ENCODE data around the gene KCNRG. TPM values are rescaled to one million over a fixed set of nuclear protein-coding genes. Genes with fewer than 3 reads are reported as not detected.

KCNRG gene, protein sequence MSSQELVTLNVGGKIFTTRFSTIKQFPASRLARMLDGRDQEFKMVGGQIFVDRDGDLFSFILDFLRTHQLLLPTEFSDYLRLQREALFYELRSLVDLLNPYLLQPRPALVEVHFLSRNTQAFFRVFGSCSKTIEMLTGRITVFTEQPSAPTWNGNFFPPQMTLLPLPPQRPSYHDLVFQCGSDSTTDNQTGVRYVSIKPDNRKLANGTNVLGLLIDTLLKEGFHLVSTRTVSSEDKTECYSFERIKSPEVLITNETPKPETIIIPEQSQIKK
- 0.88 and 2.1 TPM in 2 replicates for total RNA-seq (ENCODE audit: low replicate concordance)

DNA sequence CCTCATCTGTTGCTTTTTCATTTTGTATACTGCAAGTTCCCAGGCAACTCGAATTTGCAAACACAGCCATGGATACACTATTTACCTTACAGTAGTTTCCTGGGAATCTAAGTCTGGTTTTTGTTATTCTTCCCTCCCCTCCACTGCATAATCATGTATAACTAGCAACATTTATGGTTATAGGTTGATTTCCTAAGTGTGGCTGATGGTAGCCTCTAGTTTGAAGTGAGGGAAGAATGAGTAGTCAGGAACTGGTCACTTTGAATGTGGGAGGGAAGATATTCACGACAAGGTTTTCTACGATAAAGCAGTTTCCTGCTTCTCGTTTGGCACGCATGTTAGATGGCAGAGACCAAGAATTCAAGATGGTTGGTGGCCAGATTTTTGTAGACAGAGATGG is at the start of gene KCNRG:
KCNRG (plus strand) TSS at position 187 of the 400 bp plus-strand sequence; CDS start at position 237, 50 bp downstream.
- Histone ChIP-seq H3F3A (ENCODE audit: low read depth) (peaks cover 41% of the 10 kb centered on the region), H3K4me2 (no peak within 1 kb of the TSS), H3K9ac (no peak within 1 kb of the TSS), H3K79me2 (ENCODE audit: low read depth) (peaks cover 40% of the 10 kb centered on the region), H3K4me3 (no peak within 1 kb of the TSS), H3K27me3 (no peaks in the 10 kb centered on the region), H4K20me1 (ENCODE audit: low read depth) (peaks cover 58% of the 10 kb centered on the region), H2AFZ (replicated peaks) (no peak within 1 kb of the TSS), H3K4me1 (peaks cover 13% of the 10 kb centered on the region), H3K36me3 (peaks cover 25% of the 10 kb centered on the region), H3K9me3 (ENCODE audit: low read depth) (no peaks in the 10 kb centered on the region), H3K27ac (peak within 1 kb of the TSS; percentile 50)
- no peak for DNase-seq (ENCODE audit: low spot score)
- TF ChIP-seq, protein P1, sequence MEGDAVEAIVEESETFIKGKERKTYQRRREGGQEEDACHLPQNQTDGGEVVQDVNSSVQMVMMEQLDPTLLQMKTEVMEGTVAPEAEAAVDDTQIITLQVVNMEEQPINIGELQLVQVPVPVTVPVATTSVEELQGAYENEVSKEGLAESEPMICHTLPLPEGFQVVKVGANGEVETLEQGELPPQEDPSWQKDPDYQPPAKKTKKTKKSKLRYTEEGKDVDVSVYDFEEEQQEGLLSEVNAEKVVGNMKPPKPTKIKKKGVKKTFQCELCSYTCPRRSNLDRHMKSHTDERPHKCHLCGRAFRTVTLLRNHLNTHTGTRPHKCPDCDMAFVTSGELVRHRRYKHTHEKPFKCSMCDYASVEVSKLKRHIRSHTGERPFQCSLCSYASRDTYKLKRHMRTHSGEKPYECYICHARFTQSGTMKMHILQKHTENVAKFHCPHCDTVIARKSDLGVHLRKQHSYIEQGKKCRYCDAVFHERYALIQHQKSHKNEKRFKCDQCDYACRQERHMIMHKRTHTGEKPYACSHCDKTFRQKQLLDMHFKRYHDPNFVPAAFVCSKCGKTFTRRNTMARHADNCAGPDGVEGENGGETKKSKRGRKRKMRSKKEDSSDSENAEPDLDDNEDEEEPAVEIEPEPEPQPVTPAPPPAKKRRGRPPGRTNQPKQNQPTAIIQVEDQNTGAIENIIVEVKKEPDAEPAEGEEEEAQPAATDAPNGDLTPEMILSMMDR (IDR thresholded peaks at IDR 0.05): no peak
- TF ChIP-seq EZH2phosphoT487 (IDR thresholded peaks at IDR 0.05) (no peak), EZH2 (IDR thresholded peaks at IDR 0.05) (no peak)
- H3K4me1 Mint-ChIP-seq: no peaks in the 10 kb centered on the region
- peaks cover 69% of the 10 kb centered on the region for H3K36me3 Mint-ChIP-seq
- H3K27me3 Mint-ChIP-seq (ENCODE audit: insufficient read depth, low read depth): no peaks in the 10 kb centered on the region
- no peaks in the 10 kb centered on the region for H3K9me3 Mint-ChIP-seq
- H3K27ac Mint-ChIP-seq: peak within 1 kb of the TSS; percentile 57
- H3K4me3 Mint-ChIP-seq: no peak within 1 kb of the TSS

DNA sequence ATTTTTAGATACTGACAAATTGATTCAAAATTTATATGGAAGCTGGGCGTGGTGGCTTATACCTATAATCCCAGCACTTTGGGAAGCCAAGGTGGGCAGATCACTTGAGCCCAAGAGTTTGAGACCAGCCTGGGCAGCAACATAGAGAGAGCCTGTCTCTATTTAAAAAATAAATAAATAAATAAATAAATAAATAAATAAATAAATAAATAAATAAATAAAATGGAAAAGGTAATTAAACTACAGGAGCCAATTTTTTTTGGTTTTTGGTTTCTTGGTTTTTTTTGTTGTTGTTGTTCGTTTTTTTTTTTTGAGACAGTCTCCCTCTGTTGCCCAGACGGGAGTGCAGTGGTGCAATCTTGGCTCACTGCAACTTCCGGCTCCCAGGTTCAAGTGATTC is 47.8 kb upstream of the KCNRG start:
- H3K4me1 Mint-ChIP-seq: no peaks in the 10 kb centered on the region
- peaks cover 11% of the 10 kb centered on the region for H3K36me3 Mint-ChIP-seq
- H3K36me3 ChIP-seq: no peaks in the 10 kb centered on the region

DNA sequence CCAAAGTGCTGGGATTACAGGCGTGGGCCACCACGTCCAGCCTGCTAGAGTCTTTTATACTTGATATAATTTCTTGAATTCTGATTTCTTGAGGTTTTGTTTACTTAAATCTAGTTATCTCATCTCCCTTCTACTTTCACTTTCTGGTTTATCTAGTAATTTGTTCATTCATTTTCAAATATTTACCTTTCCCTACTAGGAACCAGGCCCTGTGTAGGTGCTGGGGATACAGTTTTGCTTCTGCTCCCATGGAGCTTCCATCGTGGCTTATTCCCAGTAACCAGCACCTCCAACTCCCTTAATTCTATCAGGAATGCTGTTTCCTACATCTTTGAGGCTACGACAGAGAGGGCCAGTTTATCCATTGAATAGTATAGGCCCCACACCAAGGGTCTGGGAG is 42.5 kb upstream of the KCNRG start:
- Histone ChIP-seq H2AFZ (replicated peaks) (no peak overlapping the region), H3K9ac (no peak overlapping the region), H3K27me3 (no peaks in the 10 kb centered on the region), H3K4me3 (no peak overlapping the region), H3F3A (ENCODE audit: low read depth) (no peaks in the 10 kb centered on the region), H3K79me2 (ENCODE audit: low read depth) (no peaks in the 10 kb centered on the region), H3K4me2 (no peak overlapping the region), H3K4me1 (no peaks in the 10 kb centered on the region), H4K20me1 (ENCODE audit: low read depth) (no peaks in the 10 kb centered on the region), H3K27ac (no peak overlapping the region), H3K36me3 (no peaks in the 10 kb centered on the region), H3K9me3 (ENCODE audit: low read depth) (no peaks in the 10 kb centered on the region)
- no peak for DNase-seq (ENCODE audit: low spot score)
- Mint-ChIP-seq H3K27me3 (ENCODE audit: insufficient read depth, low read depth) (no peaks in the 10 kb centered on the region), H3K9me3 (no peaks in the 10 kb centered on the region), H3K36me3 (no peaks in the 10 kb centered on the region), H3K4me1 (no peaks in the 10 kb centered on the region), H3K4me3 (no peak overlapping the region), H3K27ac (no peak overlapping the region)
- no peak for TF ChIP-seq EZH2phosphoT487 (IDR thresholded peaks at IDR 0.05)
- TF ChIP-seq EZH2 (IDR thresholded peaks at IDR 0.05): no peak
- TF ChIP-seq, protein P1 (IDR thresholded peaks at IDR 0.05): no peak

More for the DNA sequence above, 47.8 kb upstream of the KCNRG start:
- H3K9ac ChIP-seq: no peak overlapping the region
- H3K9me3 ChIP-seq (ENCODE audit: low read depth): no peaks in the 10 kb centered on the region
- H3K79me2 ChIP-seq (ENCODE audit: low read depth): no peaks in the 10 kb centered on the region
- Mint-ChIP-seq H3K27me3 (ENCODE audit: insufficient read depth, low read depth) (no peaks in the 10 kb centered on the region), H3K9me3 (peaks cover 29% of the 10 kb centered on the region), H3K4me3 (no peak overlapping the region), H3K27ac (no peak overlapping the region)
- TF ChIP-seq EZH2phosphoT487 (IDR thresholded peaks at IDR 0.05) (no peak), EZH2 (IDR thresholded peaks at IDR 0.05) (no peak)
- TF ChIP-seq, protein P1 (IDR thresholded peaks at IDR 0.05): no peak
- H3F3A ChIP-seq (ENCODE audit: low read depth): no peaks in the 10 kb centered on the region
- H3K27ac ChIP-seq: no peak overlapping the region
- no peaks in the 10 kb centered on the region for H4K20me1 ChIP-seq (ENCODE audit: low read depth)
- H3K4me1 ChIP-seq: no peaks in the 10 kb centered on the region
- no peak overlapping the region for H3K4me2 ChIP-seq
- H3K4me3 ChIP-seq: no peak overlapping the region
- H2AFZ ChIP-seq (replicated peaks): no peak overlapping the region
- H3K27me3 ChIP-seq: no peaks in the 10 kb centered on the region
- no peak for DNase-seq (ENCODE audit: low spot score)
